Loucy (cell line): ENCODE measurements around the gene QSOX1.

Experiments used
- H2AFZ ChIP-seq: fragments of 200-600 bp; sonication (generic); 2 replicates; pipeline ENCODE4 v1.6.0; 2016; ENCODE audit warnings: antibody characterized with exemption, mild to moderate bottlenecking, low read length, moderate library complexity
- H3F3A ChIP-seq: fragments of 200-600 bp; 2 replicates; pipeline ENCODE4 v1.6.0; 2016; ENCODE audit warnings: antibody characterized with exemption, low read depth, mild to moderate bottlenecking
- H3K27me3 ChIP-seq: fragments of 200-600 bp; sonication (generic); 2 replicates; pipeline ENCODE4 v1.6.1; 2014; ENCODE audit warnings: low read length, mild to moderate bottlenecking; ENCODE audit not compliant: insufficient read depth, poor library complexity, severe bottlenecking
- H3K36me3 ChIP-seq: fragments of 200-600 bp; sonication (generic); 2 replicates; pipeline ENCODE4 v1.6.1; 2016; ENCODE audit warnings: low read length; ENCODE audit not compliant: insufficient read depth
- H3K4me1 ChIP-seq: fragments of 200-600 bp; sonication (generic); 2 replicates; pipeline ENCODE4 v1.5.1; 2014; ENCODE audit warnings: low read length, mild to moderate bottlenecking; ENCODE audit not compliant: insufficient read depth, poor library complexity, severe bottlenecking
- H3K4me2 ChIP-seq: fragments of 200-600 bp; sonication (generic); 2 replicates; pipeline ENCODE4 v1.6.0; 2014; ENCODE audit warnings: antibody characterized with exemption, low read length, low read depth, mild to moderate bottlenecking; ENCODE audit not compliant: poor library complexity, severe bottlenecking
- H3K4me3 ChIP-seq: fragments of 200-600 bp; sonication (generic); 2 replicates; pipeline ENCODE4 v1.5.1; 2014; ENCODE audit warnings: low read length, mild to moderate bottlenecking, mixed read lengths; ENCODE audit not compliant: poor library complexity, severe bottlenecking
- H3K79me2 ChIP-seq: fragments of 200-600 bp; sonication (generic); 2 replicates; pipeline ENCODE4 v1.6.1; 2014; ENCODE audit warnings: low read length; ENCODE audit not compliant: insufficient read depth
- H3K9ac ChIP-seq: fragments of 200-600 bp; sonication (generic); 2 replicates; pipeline ENCODE4 v1.6.0; 2014; ENCODE audit warnings: mild to moderate bottlenecking, low read depth, low read length, moderate library complexity; ENCODE audit not compliant: poor library complexity, severe bottlenecking
- H3K9me2 ChIP-seq: fragments of 200-600 bp; sonication (generic); replicated peaks from 2 replicates; pipeline ENCODE4 v1.6.1; 2016; ENCODE audit warnings: low read depth, low read length, mixed read lengths
- H3K9me3 ChIP-seq: fragments of 200-600 bp; sonication (generic); 2 replicates; pipeline ENCODE4 v1.6.1; 2014; ENCODE audit warnings: mild to moderate bottlenecking, antibody characterized with exemption, low read length, low read depth; ENCODE audit not compliant: insufficient read depth
- H4K20me1 ChIP-seq: fragments of 200-600 bp; sonication (generic); 2 replicates; pipeline ENCODE4 v1.6.0; 2014; ENCODE audit warnings: antibody characterized with exemption, low read length, mild to moderate bottlenecking; ENCODE audit not compliant: insufficient read depth, poor library complexity, severe bottlenecking
- EZH2phosphoT487 ChIP-seq: fragments of 200-600 bp; IDR thresholded peaks from 2 replicates; pipeline ENCODE4 v1.6.1; 2018; ENCODE audit warnings: antibody characterized with exemption, mild to moderate bottlenecking, moderate library complexity, borderline replicate concordance
- TF ChIP-seq, protein P1 (sequence below): fragments of 200-600 bp; sonication (generic); conservative IDR thresholded peaks from 2 replicates; pipeline ENCODE4 v1.5.1; 2014; ENCODE audit warnings: mild to moderate bottlenecking, antibody characterized with exemption, low read length

Gene QSOX1

DNA sequence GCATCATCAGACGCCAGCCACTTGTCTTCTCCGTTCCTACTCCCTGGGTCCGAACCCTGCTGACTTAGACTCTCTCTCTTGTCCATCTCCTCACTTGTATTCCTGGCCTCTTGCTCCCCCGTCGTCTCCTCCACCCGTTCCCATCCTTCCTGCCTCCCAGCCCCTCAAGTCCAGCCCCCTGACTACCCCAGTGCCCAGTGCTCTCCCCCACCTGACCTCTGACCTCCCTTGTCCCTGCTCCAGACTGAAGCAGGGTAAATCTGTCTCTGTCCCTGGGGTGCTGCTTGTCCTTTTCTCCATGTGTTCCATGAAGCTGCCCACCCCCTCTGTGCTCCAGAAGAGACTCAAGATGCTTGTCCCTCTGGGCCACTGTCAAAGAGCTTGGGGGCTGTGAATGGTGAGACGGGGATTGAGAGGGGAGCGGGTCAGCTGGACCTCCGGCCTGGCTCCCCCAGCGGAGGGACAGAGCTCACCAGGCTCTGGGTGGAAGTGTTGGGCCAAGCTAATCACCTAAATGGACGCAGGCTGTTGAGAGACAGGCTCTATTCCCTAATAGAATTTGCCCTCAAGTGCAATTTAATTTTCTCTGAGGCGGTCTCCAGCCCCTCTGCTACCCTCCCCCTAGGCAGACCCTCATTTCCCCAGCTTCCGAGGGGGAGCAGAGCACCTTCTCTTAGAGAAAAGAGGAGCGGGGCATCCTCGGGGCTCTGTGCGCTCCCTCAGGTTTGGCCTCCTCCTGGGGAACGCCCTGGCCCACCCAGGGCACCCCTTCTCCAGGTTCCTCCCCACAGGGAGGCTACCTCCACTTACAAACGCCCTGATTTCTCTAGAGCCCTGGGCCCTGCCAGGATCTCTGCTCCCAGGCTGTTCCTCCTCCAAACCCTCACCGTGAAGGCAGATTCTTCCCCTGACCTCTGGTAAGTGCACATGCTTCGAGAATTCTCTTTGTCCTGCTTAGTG, 64.4 kb downstream of the QSOX1 start:
- no peak overlapping the region for H3K4me2 ChIP-seq
- H3F3A ChIP-seq = peaks cover under 1% of the 10 kb centered on the region; the same call in 1 of the 2 replicates
- H2AFZ ChIP-seq = no peak overlapping the region
- no peaks in the 10 kb centered on the region for H4K20me1 ChIP-seq
- no peaks in the 10 kb centered on the region for H3K79me2 ChIP-seq
- H3K4me3 ChIP-seq = no peak overlapping the region
- H3K4me1 ChIP-seq = peaks cover 2% of the 10 kb centered on the region
- H3K36me3 ChIP-seq = no peaks in the 10 kb centered on the region
- TF ChIP-seq, protein P1, sequence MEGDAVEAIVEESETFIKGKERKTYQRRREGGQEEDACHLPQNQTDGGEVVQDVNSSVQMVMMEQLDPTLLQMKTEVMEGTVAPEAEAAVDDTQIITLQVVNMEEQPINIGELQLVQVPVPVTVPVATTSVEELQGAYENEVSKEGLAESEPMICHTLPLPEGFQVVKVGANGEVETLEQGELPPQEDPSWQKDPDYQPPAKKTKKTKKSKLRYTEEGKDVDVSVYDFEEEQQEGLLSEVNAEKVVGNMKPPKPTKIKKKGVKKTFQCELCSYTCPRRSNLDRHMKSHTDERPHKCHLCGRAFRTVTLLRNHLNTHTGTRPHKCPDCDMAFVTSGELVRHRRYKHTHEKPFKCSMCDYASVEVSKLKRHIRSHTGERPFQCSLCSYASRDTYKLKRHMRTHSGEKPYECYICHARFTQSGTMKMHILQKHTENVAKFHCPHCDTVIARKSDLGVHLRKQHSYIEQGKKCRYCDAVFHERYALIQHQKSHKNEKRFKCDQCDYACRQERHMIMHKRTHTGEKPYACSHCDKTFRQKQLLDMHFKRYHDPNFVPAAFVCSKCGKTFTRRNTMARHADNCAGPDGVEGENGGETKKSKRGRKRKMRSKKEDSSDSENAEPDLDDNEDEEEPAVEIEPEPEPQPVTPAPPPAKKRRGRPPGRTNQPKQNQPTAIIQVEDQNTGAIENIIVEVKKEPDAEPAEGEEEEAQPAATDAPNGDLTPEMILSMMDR = no peak
- no peak for TF ChIP-seq EZH2phosphoT487
- H3K9me3 ChIP-seq = no peaks in the 10 kb centered on the region
- H3K9ac ChIP-seq = no peak overlapping the region
- no peaks in the 10 kb centered on the region for H3K27me3 ChIP-seq
- no peaks in the 10 kb centered on the region for H3K9me2 ChIP-seq

DNA sequence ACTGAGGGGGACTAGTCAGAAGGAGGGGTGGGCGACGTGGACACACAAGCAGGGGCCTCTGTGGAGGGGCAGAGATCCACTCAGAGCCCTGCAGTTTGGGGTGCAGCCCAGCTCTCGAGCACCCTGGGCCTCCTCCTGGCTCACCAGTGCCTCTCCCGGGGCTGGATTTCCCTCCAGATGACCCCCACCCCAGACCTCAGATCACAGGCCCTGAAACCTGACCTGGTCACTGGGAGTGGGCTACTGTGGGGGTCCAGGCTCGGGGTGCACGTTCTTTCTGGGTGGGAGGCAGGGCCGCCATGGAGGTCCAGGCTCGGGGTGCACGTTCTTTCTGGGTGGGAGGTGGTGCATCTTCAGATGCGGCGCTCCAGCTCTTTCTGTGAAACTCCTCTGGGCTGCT, 65.1 kb downstream of the QSOX1 start:
- TF ChIP-seq EZH2phosphoT487 = no peak
- TF ChIP-seq, protein P1 = no peak

DNA sequence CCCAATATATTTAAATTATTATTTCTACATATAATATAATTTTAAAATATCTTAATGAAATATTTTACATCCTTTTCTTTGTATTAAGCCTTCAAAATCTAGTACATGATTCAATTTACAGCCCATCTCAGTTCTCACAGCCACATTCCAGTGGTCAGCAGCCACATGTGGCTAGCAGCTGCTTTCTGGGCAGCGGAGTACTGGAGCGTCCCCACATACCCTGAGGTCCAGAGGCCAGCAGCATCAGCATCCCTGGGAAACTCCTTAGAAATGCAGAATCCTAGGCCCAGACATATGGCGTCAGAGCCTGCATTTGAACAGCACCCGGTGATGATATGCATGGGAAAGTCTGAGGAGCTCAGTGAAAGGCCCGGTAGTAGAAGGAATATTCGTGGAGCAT, 66.8 kb downstream of the QSOX1 start:
- no peak for TF ChIP-seq EZH2phosphoT487
- TF ChIP-seq, protein P1 = no peak
- H3K9ac ChIP-seq = no peak overlapping the region
- H3K9me2 ChIP-seq = no peaks in the 10 kb centered on the region
- H3K4me2 ChIP-seq = no peak overlapping the region
- no peaks in the 10 kb centered on the region for H3F3A ChIP-seq
- H3K9me3 ChIP-seq = no peaks in the 10 kb centered on the region
- no peaks in the 10 kb centered on the region for H3K27me3 ChIP-seq
- no peak overlapping the region for H3K4me3 ChIP-seq
- no peaks in the 10 kb centered on the region for H3K79me2 ChIP-seq
- H2AFZ ChIP-seq = no peak overlapping the region
- H3K4me1 ChIP-seq = no peaks in the 10 kb centered on the region
- no peaks in the 10 kb centered on the region for H4K20me1 ChIP-seq
- H3K36me3 ChIP-seq = no peaks in the 10 kb centered on the region

More for the DNA sequence above, 65.1 kb downstream of the QSOX1 start:
- Histone ChIP-seq H3F3A (no peaks in the 10 kb centered on the region), H3K9me3 (no peaks in the 10 kb centered on the region), H4K20me1 (no peaks in the 10 kb centered on the region), H3K27me3 (no peaks in the 10 kb centered on the region), H3K4me3 (no peak overlapping the region), H3K36me3 (no peaks in the 10 kb centered on the region), H3K9ac (no peak overlapping the region), H3K4me2 (no peak overlapping the region), H3K4me1 (no peaks in the 10 kb centered on the region), H2AFZ (no peak overlapping the region), H3K9me2 (no peaks in the 10 kb centered on the region), H3K79me2 (no peaks in the 10 kb centered on the region)
